ENCODE results near the gene SLC12A8. TPM values are rescaled to one million over a fixed set of nuclear protein-coding genes. Genes with fewer than 3 reads are reported as not detected.

Gene SLC12A8
- total and polyA plus RNA-seq, 2 experiments from 2014 or later: 6.9 to 15.9 TPM

DNA sequence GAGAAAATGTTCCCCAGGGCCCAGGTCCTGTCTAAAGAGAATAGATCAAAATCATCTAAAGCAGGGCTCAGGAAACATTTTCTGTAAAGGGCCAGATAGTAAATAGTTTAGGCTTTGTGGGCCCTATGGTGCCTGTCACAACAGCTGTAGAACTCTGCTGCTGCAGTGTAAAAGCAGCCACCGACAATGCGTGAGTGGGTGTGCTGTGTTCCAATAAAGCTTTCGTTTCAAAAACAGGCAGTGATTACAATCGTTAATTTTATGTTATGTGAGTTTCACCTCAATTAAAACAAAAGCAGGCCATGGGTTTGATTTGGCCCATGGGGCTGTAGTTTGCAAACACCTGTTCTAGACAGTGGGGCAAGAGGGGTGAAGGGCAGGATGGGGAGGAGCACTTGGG is 144.3 kb downstream of the SLC12A8 start:
- H3K79me2 ChIP-seq (replicated peaks; ENCODE audit: insufficient read depth): no peaks in the 10 kb centered on the region
- no peak overlapping the region for H3K4me2 ChIP-seq
- Mint-ChIP-seq H3K27me3 (ENCODE audit: insufficient read depth, low read depth, poor library complexity) (peaks cover 8% of the 10 kb centered on the region), H3K9me3 (no peaks in the 10 kb centered on the region; the same call in 2 of the 3 replicates), H3K4me1 (peaks cover 13% of the 10 kb centered on the region), H3K36me3 (ENCODE audit: low read depth) (no peaks in the 10 kb centered on the region; the same call in 2 of the 3 replicates), H3K27ac (no peak overlapping the region), H3K4me3 (no peak overlapping the region)
- no peaks in the 10 kb centered on the region for H3K36me3 ChIP-seq (ENCODE audit: insufficient read depth)
- no peak overlapping the region for H3K27ac ChIP-seq (ENCODE audit: low read depth)
- H2AFZ ChIP-seq: no peak overlapping the region
- no peak overlapping the region for H3K4me3 ChIP-seq
- H4K20me1 ChIP-seq (replicated peaks; ENCODE audit: insufficient read depth): no peaks in the 10 kb centered on the region
- DNase-seq (ENCODE audit: low spot score) (no peak), ATAC-seq (no peak)
- no peak for TF ChIP-seq EZH2phosphoT487 (IDR thresholded peaks at IDR 0.05; ENCODE audit: unreplicated experiment)
- TF ChIP-seq, protein P1, sequence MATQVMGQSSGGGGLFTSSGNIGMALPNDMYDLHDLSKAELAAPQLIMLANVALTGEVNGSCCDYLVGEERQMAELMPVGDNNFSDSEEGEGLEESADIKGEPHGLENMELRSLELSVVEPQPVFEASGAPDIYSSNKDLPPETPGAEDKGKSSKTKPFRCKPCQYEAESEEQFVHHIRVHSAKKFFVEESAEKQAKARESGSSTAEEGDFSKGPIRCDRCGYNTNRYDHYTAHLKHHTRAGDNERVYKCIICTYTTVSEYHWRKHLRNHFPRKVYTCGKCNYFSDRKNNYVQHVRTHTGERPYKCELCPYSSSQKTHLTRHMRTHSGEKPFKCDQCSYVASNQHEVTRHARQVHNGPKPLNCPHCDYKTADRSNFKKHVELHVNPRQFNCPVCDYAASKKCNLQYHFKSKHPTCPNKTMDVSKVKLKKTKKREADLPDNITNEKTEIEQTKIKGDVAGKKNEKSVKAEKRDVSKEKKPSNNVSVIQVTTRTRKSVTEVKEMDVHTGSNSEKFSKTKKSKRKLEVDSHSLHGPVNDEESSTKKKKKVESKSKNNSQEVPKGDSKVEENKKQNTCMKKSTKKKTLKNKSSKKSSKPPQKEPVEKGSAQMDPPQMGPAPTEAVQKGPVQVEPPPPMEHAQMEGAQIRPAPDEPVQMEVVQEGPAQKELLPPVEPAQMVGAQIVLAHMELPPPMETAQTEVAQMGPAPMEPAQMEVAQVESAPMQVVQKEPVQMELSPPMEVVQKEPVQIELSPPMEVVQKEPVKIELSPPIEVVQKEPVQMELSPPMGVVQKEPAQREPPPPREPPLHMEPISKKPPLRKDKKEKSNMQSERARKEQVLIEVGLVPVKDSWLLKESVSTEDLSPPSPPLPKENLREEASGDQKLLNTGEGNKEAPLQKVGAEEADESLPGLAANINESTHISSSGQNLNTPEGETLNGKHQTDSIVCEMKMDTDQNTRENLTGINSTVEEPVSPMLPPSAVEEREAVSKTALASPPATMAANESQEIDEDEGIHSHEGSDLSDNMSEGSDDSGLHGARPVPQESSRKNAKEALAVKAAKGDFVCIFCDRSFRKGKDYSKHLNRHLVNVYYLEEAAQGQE (IDR thresholded peaks at IDR 0.05; ENCODE audit: unreplicated experiment): no peak
- peaks cover 3% of the 10 kb centered on the region; the same call in 1 of the 2 replicates for H3K4me1 ChIP-seq (ENCODE audit: insufficient read depth)
- H3F3A ChIP-seq (replicated peaks; ENCODE audit: low read depth): no peaks in the 10 kb centered on the region
- no peaks in the 10 kb centered on the region for H3K27me3 ChIP-seq (ENCODE audit: insufficient read depth)
- H3K9me2 ChIP-seq (ENCODE audit: insufficient read depth): 0 out of 2 replicates have a peak, but pooled peaks cover 6% of the 10 kb centered on the region

DNA sequence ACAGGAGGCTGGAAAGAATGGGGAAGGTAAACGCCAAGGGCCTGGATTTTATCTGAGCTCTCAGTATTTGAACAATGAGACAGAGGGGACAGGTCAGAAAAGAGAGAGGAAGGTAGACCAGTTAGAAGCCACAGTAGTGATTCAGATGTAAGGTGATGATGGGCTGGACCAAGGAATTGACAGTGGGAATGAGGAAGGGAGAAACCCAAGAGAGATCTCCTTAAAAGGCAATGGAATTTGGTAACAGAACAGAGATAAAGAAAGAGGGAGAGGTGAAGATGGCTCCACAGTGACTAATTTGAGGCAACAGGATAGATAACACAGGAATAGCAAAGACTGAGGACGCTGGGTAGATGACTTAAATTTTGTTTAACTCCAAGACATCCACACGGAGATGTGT is 145.3 kb downstream of the SLC12A8 start:
- no peaks in the 10 kb centered on the region for H4K20me1 ChIP-seq (replicated peaks; ENCODE audit: insufficient read depth)
- H3K4me3 ChIP-seq: no peak overlapping the region
- H3F3A ChIP-seq (replicated peaks; ENCODE audit: low read depth): no peaks in the 10 kb centered on the region
- Mint-ChIP-seq H3K4me1 (peaks cover 16% of the 10 kb centered on the region), H3K9me3 (no peaks in the 10 kb centered on the region; the same call in 2 of the 3 replicates), H3K4me3 (no peak overlapping the region), H3K36me3 (ENCODE audit: low read depth) (no peaks in the 10 kb centered on the region; the same call in 2 of the 3 replicates), H3K27ac (no peak overlapping the region), H3K27me3 (ENCODE audit: insufficient read depth, low read depth, poor library complexity) (peaks cover 13% of the 10 kb centered on the region)
- H3K36me3 ChIP-seq (ENCODE audit: insufficient read depth): no peaks in the 10 kb centered on the region
- H3K27ac ChIP-seq (ENCODE audit: low read depth): no peak overlapping the region
- peak; percentile 37 for DNase-seq (ENCODE audit: low spot score)
- H3K4me2 ChIP-seq: no peak overlapping the region
- no peaks in the 10 kb centered on the region for H3K27me3 ChIP-seq (ENCODE audit: insufficient read depth)
- H3K4me1 ChIP-seq (ENCODE audit: insufficient read depth): peaks cover 3% of the 10 kb centered on the region; the same call in 1 of the 2 replicates
- no peaks in the 10 kb centered on the region for H3K79me2 ChIP-seq (replicated peaks; ENCODE audit: insufficient read depth)
- H3K9me2 ChIP-seq (ENCODE audit: insufficient read depth): 0 out of 2 replicates have a peak, but pooled peaks cover 6% of the 10 kb centered on the region
- peak; percentile 78 for ATAC-seq
- H2AFZ ChIP-seq: no peak overlapping the region
- TF ChIP-seq, protein P2, sequence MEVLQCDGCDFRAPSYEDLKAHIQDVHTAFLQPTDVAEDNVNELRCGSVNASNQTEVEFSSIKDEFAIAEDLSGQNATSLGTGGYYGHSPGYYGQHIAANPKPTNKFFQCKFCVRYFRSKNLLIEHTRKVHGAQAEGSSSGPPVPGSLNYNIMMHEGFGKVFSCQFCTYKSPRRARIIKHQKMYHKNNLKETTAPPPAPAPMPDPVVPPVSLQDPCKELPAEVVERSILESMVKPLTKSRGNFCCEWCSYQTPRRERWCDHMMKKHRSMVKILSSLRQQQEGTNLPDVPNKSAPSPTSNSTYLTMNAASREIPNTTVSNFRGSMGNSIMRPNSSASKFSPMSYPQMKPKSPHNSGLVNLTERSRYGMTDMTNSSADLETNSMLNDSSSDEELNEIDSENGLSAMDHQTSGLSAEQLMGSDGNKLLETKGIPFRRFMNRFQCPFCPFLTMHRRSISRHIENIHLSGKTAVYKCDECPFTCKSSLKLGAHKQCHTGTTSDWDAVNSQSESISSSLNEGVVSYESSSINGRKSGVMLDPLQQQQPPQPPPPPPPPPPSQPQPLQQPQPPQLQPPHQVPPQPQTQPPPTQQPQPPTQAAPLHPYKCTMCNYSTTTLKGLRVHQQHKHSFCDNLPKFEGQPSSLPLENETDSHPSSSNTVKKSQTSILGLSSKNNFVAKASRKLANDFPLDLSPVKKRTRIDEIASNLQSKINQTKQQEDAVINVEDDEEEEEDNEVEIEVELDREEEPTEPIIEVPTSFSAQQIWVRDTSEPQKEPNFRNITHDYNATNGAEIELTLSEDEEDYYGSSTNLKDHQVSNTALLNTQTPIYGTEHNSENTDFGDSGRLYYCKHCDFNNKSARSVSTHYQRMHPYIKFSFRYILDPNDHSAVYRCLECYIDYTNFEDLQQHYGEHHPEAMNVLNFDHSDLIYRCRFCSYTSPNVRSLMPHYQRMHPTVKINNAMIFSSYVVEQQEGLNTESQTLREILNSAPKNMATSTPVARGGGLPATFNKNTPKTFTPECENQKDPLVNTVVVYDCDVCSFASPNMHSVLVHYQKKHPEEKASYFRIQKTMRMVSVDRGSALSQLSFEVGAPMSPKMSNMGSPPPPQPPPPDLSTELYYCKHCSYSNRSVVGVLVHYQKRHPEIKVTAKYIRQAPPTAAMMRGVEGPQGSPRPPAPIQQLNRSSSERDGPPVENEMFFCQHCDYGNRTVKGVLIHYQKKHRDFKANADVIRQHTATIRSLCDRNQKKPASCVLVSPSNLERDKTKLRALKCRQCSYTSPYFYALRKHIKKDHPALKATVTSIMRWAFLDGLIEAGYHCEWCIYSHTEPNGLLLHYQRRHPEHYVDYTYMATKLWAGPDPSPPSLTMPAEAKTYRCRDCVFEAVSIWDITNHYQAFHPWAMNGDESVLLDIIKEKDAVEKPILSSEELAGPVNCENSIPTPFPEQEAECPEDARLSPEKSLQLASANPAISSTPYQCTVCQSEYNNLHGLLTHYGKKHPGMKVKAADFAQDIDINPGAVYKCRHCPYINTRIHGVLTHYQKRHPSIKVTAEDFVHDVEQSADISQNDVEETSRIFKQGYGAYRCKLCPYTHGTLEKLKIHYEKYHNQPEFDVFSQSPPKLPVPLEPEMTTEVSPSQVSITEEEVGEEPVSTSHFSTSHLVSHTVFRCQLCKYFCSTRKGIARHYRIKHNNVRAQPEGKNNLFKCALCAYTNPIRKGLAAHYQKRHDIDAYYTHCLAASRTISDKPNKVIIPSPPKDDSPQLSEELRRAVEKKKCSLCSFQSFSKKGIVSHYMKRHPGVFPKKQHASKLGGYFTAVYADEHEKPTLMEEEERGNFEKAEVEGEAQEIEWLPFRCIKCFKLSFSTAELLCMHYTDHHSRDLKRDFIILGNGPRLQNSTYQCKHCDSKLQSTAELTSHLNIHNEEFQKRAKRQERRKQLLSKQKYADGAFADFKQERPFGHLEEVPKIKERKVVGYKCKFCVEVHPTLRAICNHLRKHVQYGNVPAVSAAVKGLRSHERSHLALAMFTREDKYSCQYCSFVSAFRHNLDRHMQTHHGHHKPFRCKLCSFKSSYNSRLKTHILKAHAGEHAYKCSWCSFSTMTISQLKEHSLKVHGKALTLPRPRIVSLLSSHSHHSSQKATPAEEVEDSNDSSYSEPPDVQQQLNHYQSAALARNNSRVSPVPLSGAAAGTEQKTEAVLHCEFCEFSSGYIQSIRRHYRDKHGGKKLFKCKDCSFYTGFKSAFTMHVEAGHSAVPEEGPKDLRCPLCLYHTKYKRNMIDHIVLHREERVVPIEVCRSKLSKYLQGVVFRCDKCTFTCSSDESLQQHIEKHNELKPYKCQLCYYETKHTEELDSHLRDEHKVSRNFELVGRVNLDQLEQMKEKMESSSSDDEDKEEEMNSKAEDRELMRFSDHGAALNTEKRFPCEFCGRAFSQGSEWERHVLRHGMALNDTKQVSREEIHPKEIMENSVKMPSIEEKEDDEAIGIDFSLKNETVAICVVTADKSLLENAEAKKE (CRISPR knock-in tag; IDR thresholded peaks at IDR 0.05): 0 out of 2 replicates have a peak, but pooled peaks have one; percentile 4
- no peak for TF ChIP-seq JUNB (IDR thresholded peaks at IDR 0.05; ENCODE audit: unreplicated experiment)
